Stomach (tissue), 9 donors: ENCODE measurements around the gene CHD6. TPM values are rescaled to one million over a fixed set of nuclear protein-coding genes. Genes with fewer than 3 reads are reported as not detected.

Source experiments
- DNase-seq, 2 donors: peaks; one replicate each; pipeline versions ENCODE4 v3.0.0 to v3.0.0-alpha.2; 2013 to 2019
- H3K27ac ChIP-seq, 5 donors: fragments of 200-600 bp in 4 of 5; sonication (generic) in 4 of 5; one replicate each; pipeline ENCODE4 v1.5.1; 2013 to 2019; ENCODE audit warnings: mild to moderate bottlenecking in 1 of 5, moderate library complexity in 1 of 5
- H3K27me3 ChIP-seq, 3 donors: fragments of 200-600 bp; sonication (generic); one replicate each; pipeline ENCODE4 v1.5.1; 2017 to 2019; ENCODE audit warnings: mixed run types in 1 of 3
- H3K36me3 ChIP-seq, 4 donors: fragments of 200-600 bp; sonication (generic); 1 replicate in 3 of 4; 2 replicates in 1 of 4; pipeline ENCODE4 v1.5.1; 2016 to 2019
- H3K4me1 ChIP-seq, 4 donors: fragments of 200-600 bp; sonication (generic); one replicate each; pipeline ENCODE4 v1.5.1; 2016 to 2019
- H3K4me3 ChIP-seq, 4 donors: fragments of 200-600 bp; sonication (generic) in 3 of 4; one replicate each; pipeline ENCODE4 v1.5.1; 2016 to 2019; ENCODE audit warnings: mild to moderate bottlenecking in 1 of 4
- H3K9me3 ChIP-seq, 4 donors: fragments of 200-600 bp; sonication (generic); one replicate each; pipeline ENCODE4 v1.5.1; 2016 to 2019
- EP300 ChIP-seq: sonication (generic); formaldehyde crosslinking; IDR thresholded peaks from one replicate; pipeline ENCODE4 v1.6.1; 2017; ENCODE audit warnings: antibody characterized with exemption
- POLR2A ChIP-seq, 4 donors: fragments of 450-650 bp; IDR thresholded peaks; one replicate each; pipeline ENCODE4 v1.6.1; 2016; ENCODE audit warnings: antibody characterized with exemption in 4 of 4, control low read depth in 2 of 4, mild to moderate bottlenecking in 1 of 4, moderate library complexity in 1 of 4
- POLR2AphosphoS5 ChIP-seq, 3 donors: sonication (generic); formaldehyde crosslinking; IDR thresholded peaks; one replicate each; pipeline ENCODE4 v1.6.1; 2016; ENCODE audit warnings: antibody characterized with exemption in 3 of 3
- WGBS, 5 donors: extraction: QIAGEN DNeasy Blood & Tissue Kit in 3 of 5; methylation state at CpG; one replicate each; pipeline versions ENCODE4 v1.1.5 to v1.1.7; 2013 to 2018; 5-methylcytosine and 5-hydroxymethylcytosine counted together
- intact Hi-C: fragments of 100-400 bp; cut with DNase I; formaldehyde crosslinking; loops from one replicate; pipeline ENCODE4 v1.15.1; 2023; ENCODE audit warnings: low total_unique reads
- polyA plus RNA-seq, 3 donors: library from polyadenylated mRNA; stranded (reverse); fragments of 200-250 nt; gene quantifications; one replicate each; pipeline ENCODE4 v1.2.3, GENCODE V29; 2013
- total RNA-seq, 5 donors: library from RNA; depleted of rRNA; stranded (reverse); fragments of >200 nt; gene quantifications; one replicate each; pipeline versions ENCODE4 v1.1.0 to v1.2.3, GENCODE V29; 2014 to 2016
- TF ChIP-seq, protein P1 (sequence below), 7 experiments: fragments of 450-650 bp in 4 of 7; fragments of 200-600 bp in 3 of 7; sonication (generic) in 3 of 7; IDR thresholded peaks; one replicate each; pipeline ENCODE4 v1.5.1; 2016 to 2019; ENCODE audit warnings: antibody characterized with exemption in 7 of 7, control low read depth in 2 of 7, mild to moderate bottlenecking in 1 of 7
- donor health status: healthy with polysubstance abuse.
- donor health status: Bipolar disorder and iron deficiency.
- donor health status: healthy.

CHD6 gene
- total and polyA plus RNA-seq, 8 donors = 4.4 to 84.6 (median 47.5) TPM

DNA sequence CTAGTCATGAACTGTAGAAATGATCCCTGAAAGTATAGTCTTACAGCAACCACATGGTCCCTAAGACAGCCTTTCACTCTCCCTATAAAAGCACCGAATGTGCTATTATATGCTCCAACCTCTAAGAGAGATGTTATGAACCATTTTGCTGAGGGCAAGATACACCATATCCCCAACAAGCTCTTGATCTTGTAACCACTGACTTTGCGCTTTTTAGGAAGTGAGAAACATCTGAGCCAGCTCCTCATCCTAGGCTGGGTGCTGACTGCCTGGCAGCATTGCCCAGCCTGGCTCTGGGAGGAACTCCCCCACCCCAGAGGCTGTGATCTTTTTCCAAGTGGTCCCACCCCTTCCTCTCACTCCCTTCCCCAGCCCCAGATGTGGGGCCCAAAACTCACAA lies 248.5 kb downstream of the CHD6 start:
- TF ChIP-seq, protein P1, sequence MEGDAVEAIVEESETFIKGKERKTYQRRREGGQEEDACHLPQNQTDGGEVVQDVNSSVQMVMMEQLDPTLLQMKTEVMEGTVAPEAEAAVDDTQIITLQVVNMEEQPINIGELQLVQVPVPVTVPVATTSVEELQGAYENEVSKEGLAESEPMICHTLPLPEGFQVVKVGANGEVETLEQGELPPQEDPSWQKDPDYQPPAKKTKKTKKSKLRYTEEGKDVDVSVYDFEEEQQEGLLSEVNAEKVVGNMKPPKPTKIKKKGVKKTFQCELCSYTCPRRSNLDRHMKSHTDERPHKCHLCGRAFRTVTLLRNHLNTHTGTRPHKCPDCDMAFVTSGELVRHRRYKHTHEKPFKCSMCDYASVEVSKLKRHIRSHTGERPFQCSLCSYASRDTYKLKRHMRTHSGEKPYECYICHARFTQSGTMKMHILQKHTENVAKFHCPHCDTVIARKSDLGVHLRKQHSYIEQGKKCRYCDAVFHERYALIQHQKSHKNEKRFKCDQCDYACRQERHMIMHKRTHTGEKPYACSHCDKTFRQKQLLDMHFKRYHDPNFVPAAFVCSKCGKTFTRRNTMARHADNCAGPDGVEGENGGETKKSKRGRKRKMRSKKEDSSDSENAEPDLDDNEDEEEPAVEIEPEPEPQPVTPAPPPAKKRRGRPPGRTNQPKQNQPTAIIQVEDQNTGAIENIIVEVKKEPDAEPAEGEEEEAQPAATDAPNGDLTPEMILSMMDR (IDR thresholded peaks at IDR 0.05) = no peak
- TF ChIP-seq POLR2A (IDR thresholded peaks at IDR 0.05) (no peak), EP300 (no peak), POLR2AphosphoS5 (IDR thresholded peaks at IDR 0.05) (no peak)
- H3K27me3 ChIP-seq = peaks cover 0 to 45% (median 29%) of the 10 kb centered on the region in 3 donors
- H3K27ac ChIP-seq = no peak overlapping the region
- H3K4me1 ChIP-seq = peaks cover 7 to 19% (median 14%) of the 10 kb centered on the region in 4 donors
- no peaks in the 10 kb centered on the region for H3K36me3 ChIP-seq
- 53 to 92% (median 90%) methylated on average over 2 of the region's 2 CpGs for WGBS, 5 donors
- H3K4me3 ChIP-seq = no peak overlapping the region
- intact Hi-C loops = no loop called here
- H3K9me3 ChIP-seq = peaks cover 0 to 16% (median 9%) of the 10 kb centered on the region in 4 donors
- peak in 1 of 2 donors; percentile 3 for DNase-seq

DNA sequence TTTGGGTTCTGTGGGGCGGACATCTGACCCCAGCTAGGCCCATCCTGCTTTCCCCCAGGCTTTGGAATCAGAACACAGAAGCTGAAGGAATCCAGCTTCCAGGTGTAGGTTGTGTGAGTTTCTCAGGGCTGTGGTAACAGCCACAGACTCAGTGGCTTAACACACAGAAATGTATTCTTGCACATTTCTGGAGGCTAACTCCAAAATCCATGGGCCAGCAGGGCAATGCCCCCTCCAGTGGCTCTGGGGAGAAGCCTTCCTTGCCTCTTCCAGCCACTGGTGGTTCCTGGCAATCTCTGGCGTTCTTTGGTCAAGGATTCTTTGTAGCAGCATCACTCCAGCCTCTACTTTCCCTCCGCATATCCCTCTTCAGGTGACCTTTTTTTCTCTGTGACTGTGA lies 250.2 kb downstream of the CHD6 start:
- Histone ChIP-seq H3K36me3 (no peaks in the 10 kb centered on the region), H3K27ac (no peak overlapping the region), H3K9me3 (peaks cover 0 to 16% (median 9%) of the 10 kb centered on the region in 4 donors), H3K4me3 (no peak overlapping the region), H3K27me3 (peaks cover 0 to 60% (median 36%) of the 10 kb centered on the region in 3 donors), H3K4me1 (peaks cover 7 to 19% (median 14%) of the 10 kb centered on the region in 4 donors)
- intact Hi-C loops = no loop called here
- peak in 1 of 2 donors; percentile 1 for DNase-seq
- 82 to 90% (median 87%) methylated on average over 3 of the region's 3 CpGs for WGBS, 5 donors
- no peak for TF ChIP-seq POLR2A (IDR thresholded peaks at IDR 0.05)
- TF ChIP-seq POLR2AphosphoS5 (IDR thresholded peaks at IDR 0.05) = no peak
- TF ChIP-seq, protein P1 (IDR thresholded peaks at IDR 0.05) = no peak
- no peak for TF ChIP-seq EP300

DNA sequence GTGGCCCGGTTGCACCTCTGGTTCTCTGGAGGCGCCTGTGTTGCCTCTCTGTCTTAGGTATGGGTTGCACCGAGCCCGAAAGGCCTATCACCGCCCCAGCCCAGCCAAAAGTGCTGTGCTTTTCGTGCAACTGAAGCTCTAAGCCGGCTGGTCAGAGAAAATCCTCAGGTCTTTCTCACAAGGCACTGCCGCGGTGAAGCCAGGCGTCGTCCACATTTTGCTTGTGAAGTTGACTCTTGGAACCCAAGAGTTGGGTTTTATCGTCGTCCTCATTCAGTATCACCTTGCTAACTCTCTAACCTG lies 250.8 kb downstream of the CHD6 start:
- WGBS, 5 donors = 46 to 68% (median 57%) methylated on average over 13 of the region's 13 CpGs

DNA sequence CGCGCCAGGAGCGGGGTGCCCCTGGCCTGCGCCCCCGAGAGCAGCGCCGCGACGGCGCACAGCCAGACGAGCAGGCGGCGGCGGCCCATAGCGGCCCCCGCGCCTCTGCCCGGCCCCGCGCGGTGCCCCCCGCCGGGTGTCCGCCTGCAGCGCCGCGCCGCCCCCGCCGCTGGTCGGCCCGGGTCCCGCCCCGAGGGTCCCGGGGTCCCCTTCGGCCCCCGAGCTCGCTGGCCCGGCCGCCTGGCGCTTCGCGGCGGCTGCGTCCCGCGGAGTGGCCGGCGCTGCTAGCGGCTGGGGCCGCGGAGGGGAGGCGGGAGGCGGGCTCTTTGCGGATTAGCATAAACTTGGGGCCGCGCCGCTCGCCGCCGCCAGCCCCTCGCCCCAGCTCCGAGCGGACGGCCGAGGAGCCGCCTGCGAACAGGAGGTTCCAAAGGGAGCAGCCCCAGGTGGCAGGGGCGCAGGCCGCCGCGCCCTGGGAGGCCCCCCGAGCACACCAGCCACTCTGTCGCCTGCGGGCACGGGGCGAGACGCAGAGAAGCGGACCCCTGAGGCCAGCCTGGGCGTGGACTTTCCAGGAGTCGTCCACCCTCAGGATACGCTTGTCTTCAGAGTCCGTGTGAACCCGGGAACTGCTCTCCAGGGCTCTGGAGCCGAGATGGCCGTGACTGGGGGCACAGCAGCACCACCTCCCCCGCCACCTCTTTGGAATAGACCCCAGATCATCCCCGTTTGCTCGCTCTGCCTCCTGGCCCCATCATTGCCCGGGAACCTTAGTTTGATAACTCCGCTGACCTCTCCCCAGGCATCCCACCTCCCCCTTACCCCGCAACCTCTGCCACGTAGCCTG lies 251.4 kb downstream of the CHD6 start, which contains the start of gene EMILIN3:
EMILIN3 (minus strand) TSS at position 273 of the 847 bp plus-strand sequence; CDS start at position 89, 184 bp downstream.
- WGBS, 5 donors = 6 to 18% (median 9%) methylated on average over 29 to 93 of the region's 93 CpGs
- DNase-seq = peak in 1 of 2 donors; percentile 75
- Histone ChIP-seq H3K4me3 (peak within 1 kb of the TSS; percentile 40 to 51 (median 46)), H3K4me1 (peaks cover 7 to 19% (median 14%) of the 10 kb centered on the region in 4 donors), H3K27me3 (peaks cover 0 to 68% (median 36%) of the 10 kb centered on the region in 3 donors), H3K9me3 (peaks cover 0 to 11% (median 9%) of the 10 kb centered on the region in 4 donors), H3K36me3 (no peaks in the 10 kb centered on the region), H3K27ac (no peak within 1 kb of the TSS)
- intact Hi-C loops = no loop called here
- TF ChIP-seq POLR2A (IDR thresholded peaks at IDR 0.05) (no peak), EP300 (no peak), POLR2AphosphoS5 (IDR thresholded peaks at IDR 0.05) (no peak)
- TF ChIP-seq, protein P1 (IDR thresholded peaks at IDR 0.05) = no peak

More for the DNA sequence above, 250.8 kb downstream of the CHD6 start:
- Histone ChIP-seq H3K36me3 (no peaks in the 10 kb centered on the region), H3K27ac (no peak overlapping the region), H3K9me3 (peaks cover 0 to 16% (median 9%) of the 10 kb centered on the region in 4 donors), H3K27me3 (peaks cover 0 to 66% (median 36%) of the 10 kb centered on the region in 3 donors), H3K4me3 (no peak overlapping the region), H3K4me1 (peaks cover 7 to 19% (median 14%) of the 10 kb centered on the region in 4 donors)
- no peak for TF ChIP-seq EP300
- TF ChIP-seq, protein P1 (IDR thresholded peaks at IDR 0.05) = no peak
- intact Hi-C loops = no loop called here
- DNase-seq = peak in 1 of 2 donors; percentile 6
